Measurements from ENCODE around the gene TFAP2A.

- no peak for TF ChIP-seq FOXM1 (IDR thresholded peaks at IDR 0.05; ENCODE audit: borderline replicate concordance)
- no peak for TF ChIP-seq ZNF384 (IDR thresholded peaks at IDR 0.05)
- TF ChIP-seq CTBP1 (IDR thresholded peaks at IDR 0.05; ENCODE audit: borderline replicate concordance), result no peak
- TF ChIP-seq NFRKB (IDR thresholded peaks at IDR 0.05), result no peak
- no peak for TF ChIP-seq SP1 (IDR thresholded peaks at IDR 0.05)
- TF ChIP-seq ARNT (IDR thresholded peaks at IDR 0.05), result no peak
- no peak for TF ChIP-seq HDGF (IDR thresholded peaks at IDR 0.05; ENCODE audit: borderline replicate concordance)
- TF ChIP-seq ELF4 (IDR thresholded peaks at IDR 0.05), result no peak
- no peak for TF ChIP-seq FOXA1 (IDR thresholded peaks at IDR 0.05)
- no peak for TF ChIP-seq TARDBP (IDR thresholded peaks at IDR 0.05)
- no peak for TF ChIP-seq BHLHE40 (IDR thresholded peaks at IDR 0.05; ENCODE audit: borderline replicate concordance)
- no peak for TF ChIP-seq SUZ12 (IDR thresholded peaks at IDR 0.05)
These were observed 29.2 kb downstream of the TFAP2A start for GRCh38 chr6:10385524-10386132.
